GM21390 (cell line): ENCODE results near the gene SAMSN1.
"Not testable (repeated sequence)": the region's sequence is repeated elsewhere in the genome, so short reads cannot be mapped to it uniquely, and the experiment has no call there.

Source experiments
- ATAC-seq: cut with Tn5 transposase; IDR thresholded peaks from one replicate; pipeline ENCODE4 v1.9.1; 2021; ENCODE audit not compliant: unreplicated experiment

The SAMSN1 gene

GRCh38 chr21:14567331-14568279 is 21.5 kb upstream of the SAMSN1 start:
- ATAC-seq: no peak

DNA sequence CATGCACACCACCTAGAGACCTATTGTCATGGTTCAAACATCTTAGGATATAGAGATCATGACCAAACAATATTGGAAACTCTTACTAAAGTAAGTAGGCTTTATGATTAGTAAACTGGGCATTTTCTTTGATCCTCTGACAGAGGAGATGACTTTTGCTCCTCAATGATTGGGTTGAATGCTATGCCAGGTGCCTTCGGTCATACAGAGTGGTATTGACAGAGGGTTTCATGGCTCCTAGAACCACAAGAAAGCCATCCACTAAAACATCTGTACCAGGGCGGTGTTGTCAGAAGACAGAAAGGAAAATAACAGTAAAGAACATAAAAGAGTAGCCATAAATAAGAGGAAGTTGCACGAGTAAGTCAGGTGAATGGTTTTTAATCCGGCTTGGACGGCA is 20.8 kb upstream of the SAMSN1 start:
- no peak for ATAC-seq

- ATAC-seq: no peak
Measured at GRCh38 chr21:14562959-14563358, 16.8 kb upstream of the SAMSN1 start.

- no peak for ATAC-seq
Measured at GRCh38 chr21:14560555-14560954, 14.4 kb upstream of the SAMSN1 start.

GRCh38 chr21:14560139-14560538 is 14.0 kb upstream of the SAMSN1 start:
- no peak for ATAC-seq

GRCh38 chr21:14559102-14559501 is 13.0 kb upstream of the SAMSN1 start:
- no peak for ATAC-seq

DNA sequence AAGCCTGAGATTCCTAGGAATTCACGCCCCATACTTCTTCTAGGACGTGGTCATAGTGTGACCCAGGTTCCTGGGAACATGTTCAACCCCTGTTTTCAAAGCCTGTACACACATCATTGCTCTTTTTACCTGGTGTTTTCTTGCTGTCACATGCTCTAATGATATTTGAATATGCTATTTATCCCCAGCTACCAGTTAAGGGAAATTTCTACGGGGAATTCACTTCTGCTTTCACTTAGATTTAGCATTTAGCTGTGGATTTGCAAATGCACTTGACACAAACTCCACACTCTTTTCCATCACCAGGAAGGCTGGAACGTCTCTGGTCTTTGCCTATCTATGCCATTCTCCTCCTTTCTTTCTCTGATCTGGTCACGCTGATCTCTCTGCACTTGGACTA is 11.3 kb upstream of the SAMSN1 start:
- no peak for ATAC-seq

DNA sequence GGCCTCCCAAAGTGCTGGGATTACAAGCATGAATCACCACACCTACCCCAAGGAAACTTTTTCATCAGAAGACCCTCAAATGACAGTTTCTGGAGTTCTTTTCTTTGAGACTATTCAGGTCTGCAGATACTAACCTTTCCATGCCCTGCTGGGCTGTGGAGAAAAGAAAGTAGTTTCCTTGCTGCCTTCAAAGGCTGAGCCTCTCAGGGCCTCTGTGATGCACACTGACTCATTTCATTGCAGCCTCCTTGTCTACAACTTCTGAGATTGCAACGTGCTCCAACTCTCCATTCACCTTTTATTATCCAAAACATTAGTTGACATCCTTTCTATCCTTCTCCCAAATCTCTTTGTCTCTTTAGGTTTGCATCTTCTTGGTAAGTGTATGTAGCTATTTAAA is 8.8 kb upstream of the SAMSN1 start:
- ATAC-seq: no peak

DNA sequence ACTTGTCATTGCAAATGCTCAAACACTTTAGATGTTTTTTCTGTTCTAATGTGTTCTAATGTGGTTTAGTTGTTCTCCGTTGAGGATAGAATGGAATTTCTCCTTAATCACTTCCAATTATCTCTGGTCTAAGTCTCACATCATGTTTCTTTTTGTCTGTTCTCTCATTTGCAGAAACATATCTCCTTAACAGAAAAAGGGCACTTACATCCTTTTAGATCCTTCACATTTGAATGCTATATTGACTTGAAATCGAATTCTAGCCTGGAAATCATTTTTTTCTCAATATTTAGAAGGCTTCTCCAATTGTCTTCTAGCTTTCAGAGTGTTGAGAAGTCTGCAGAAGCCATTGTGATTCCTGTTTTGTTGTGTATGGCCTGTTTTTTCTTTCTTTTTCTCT is 7.3 kb upstream of the SAMSN1 start:
- no peak for ATAC-seq

GRCh38 chr21:14551741-14552140 is 5.6 kb upstream of the SAMSN1 start:
- no peak for ATAC-seq

DNA sequence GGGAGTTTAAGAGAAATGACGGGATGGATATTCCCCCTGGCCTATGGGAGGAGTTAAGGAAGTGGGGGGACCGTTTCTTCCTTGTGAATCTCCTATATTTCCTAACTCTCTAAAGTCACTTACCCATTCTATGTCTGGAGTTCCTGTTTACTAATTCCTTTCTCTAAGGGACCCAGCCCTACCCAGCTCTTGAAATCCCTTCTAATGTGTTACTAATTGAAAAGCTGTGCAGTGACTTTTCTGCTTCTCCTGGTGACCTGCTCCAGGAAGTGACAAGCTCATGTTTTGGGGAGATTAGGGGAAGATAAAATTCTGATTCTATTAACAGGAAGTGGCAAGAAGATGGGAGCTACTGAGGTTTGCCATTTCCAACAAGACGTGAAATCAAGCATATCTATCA is 4.0 kb upstream of the SAMSN1 start:
- ATAC-seq: no peak

DNA sequence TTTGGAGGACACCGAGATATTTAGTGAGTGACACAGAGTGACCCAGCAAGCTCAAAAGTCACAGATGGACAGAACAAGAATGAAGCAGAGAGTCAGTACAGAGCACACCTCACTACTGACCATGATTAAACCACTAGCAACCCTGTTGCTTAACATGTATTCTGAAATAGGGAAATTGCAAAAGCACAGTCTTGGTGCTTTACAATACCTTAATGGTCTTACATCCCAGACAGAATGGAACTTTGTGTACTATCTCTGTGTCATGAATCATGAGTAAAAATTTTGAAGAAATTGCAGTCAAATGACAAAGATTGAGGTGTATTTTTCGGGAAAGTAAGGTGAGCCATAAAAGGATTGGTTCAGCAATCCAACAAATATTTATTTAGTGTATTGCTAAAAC is 2.7 kb upstream of the SAMSN1 start:
- no peak for ATAC-seq

DNA sequence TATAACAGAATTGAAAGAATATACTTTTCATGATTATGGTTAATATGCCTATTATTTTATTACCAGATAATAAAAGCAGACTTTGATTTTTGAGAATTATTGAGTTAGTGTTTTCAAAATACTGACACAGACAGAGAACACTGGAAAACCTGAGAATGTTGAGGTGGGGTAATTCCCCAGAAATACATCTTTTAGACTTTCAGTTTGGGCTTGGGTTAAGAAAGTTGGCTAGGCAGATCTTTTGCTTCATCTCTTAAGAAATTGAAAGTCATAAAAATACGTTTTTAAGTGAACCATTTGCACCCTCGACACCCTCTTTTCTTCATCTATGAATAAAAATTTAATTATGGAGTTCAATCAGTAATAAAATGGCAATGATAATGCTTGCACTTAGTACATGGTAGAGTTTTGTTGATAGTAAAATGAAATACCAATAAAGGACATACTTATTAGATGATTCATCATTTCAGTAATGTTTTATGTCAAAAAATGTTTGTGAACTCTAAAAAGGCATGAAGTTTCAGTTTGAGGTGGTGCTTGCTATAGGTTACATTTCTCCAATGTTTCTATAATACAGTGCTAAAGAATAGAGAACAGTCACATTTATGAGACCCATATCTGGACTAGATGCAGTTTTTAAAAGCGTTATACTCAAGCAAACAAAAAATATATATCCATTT is 1.9 kb upstream of the SAMSN1 start:
- peak; percentile 39 for ATAC-seq

DNA sequence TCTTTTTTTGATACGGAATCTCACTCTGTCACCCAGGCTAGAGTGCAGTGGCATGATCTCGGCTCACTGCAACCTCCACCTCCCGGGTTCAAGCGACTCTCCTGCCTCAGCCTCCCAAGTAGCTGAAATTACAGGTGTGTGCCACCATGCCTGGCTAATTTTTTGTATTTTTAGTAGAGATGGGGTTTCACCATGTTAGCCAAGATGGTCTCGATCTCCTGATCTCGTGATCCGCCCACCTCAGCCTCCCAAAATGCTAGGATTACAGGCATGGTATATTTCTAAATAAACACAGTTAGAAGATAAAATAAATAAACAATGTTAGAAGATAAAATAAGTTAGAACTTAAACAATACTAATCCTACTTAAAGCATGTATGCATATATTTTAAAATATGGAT is 604 bp upstream of the SAMSN1 start:
- not testable (repeated sequence) for ATAC-seq

DNA sequence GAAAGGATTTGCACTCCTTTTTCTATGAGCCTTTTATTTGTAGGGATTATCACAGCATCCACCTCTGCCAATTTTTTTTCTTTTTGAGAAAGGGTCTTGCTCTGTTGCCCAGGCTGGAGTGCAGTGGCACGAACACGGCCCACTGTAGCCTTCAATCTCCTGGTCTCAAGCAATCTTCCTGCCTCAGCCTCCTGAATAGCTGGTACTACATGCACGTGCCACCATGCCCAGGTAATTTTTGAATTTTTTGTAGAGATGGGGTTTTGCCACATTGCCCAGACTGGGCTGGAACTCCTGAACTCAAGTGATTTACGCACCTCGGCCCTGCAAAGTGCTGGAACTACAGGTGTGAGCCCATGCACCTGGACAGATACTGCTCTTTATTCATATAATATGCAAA is 2.1 kb downstream of the SAMSN1 start:
- no peak for ATAC-seq

GRCh38 chr21:14542638-14543037 is 3.5 kb downstream of the SAMSN1 start:
- no peak for ATAC-seq

DNA sequence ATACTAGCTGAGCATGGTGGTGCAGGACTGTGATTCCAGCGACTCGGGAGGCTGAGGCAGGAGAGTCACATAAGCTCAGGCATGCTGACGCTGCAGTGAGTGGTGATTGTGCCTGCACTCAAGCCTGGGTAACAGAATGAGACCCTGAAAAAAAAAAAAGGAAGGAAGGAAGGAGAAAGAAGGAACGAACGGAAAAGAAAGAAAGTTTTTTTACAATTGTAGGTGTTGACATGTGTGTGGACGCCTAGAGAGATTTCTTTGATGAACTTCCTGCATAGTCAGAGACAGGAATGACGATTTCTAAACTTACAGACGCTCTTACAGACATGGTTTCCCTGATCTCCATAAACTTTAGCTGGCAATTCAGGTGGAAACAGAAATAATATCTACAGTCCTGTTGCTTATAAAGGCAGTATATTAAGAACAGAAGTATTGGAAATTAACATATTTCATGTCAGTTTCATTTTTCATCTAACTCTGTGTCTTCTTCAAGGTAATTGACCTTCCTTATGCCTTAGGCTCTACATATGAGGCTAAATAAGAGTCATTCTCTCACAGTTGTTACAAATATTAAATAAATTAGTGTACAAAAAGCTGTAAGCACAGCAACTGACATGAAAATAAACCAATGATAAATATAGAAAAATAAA is 4.1 kb downstream of the SAMSN1 start:
- peak; percentile 30 for ATAC-seq

DNA sequence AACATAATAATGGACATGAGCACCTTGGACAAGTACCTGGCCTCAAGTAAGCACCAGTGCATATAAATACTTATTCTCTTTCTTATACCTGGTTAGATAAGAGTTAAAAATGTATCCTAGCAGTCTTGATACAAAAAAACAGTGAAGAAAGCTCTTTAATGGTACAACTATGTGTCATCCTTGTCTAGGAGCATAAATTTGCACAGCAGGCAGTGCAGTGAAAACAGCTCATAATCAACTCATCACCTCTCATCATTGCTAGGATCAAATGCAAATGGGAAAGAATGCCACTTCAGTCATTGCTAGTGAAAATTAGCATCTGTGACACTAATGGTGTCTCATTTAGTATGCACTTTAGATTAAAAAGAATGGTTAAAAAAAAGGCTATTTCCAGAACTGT is 7.6 kb downstream of the SAMSN1 start:
- no peak for ATAC-seq

DNA sequence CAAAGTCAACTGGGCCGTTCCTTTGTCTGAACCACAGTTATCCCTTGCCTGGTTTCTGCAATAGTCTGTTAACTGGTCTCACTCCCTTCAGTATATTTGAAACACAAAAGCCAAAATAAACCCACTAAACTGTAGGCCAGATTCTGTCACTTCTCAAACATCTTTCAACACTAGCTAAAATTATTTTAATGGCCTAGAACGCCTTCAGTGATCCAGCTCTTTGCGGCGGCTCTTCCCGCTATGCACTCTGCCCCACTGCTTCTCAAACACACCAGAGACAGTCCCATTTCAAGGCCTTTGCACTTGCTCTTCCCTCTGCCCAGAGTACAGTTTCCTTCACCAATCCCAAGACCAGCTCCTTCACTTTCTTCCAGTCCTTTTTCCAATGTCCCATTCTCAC is 9.2 kb downstream of the SAMSN1 start:
- no peak for ATAC-seq

- ATAC-seq: no peak
Measured at GRCh38 chr21:14535702-14536101, 10.4 kb downstream of the SAMSN1 start.

GRCh38 chr21:14533499-14534428 is 12.4 kb downstream of the SAMSN1 start:
- peak; percentile 82 for ATAC-seq
